NT2/D1 (cell line): Measurements from ENCODE around the gene ANXA2R.
"Not testable (repeated sequence)": the region's sequence is repeated elsewhere in the genome, so short reads cannot be mapped to it uniquely, and the experiment has no call there.

Experiments
- DNase-seq: peaks from one replicate; pipeline ENCODE4 v3.0.0-alpha.2; 2011; ENCODE audit warnings: low read depth, low spot score
- H3K27me3 ChIP-seq: 2 replicates; pipeline ENCODE4 v1.6.0; 2011; ENCODE audit warnings: mild to moderate bottlenecking; ENCODE audit not compliant: insufficient read length, insufficient read depth
- H3K36me3 ChIP-seq: 2 replicates; pipeline ENCODE4 v1.6.1; 2011; ENCODE audit warnings: mild to moderate bottlenecking, low read length, mixed read lengths; ENCODE audit not compliant: insufficient read depth, insufficient read length
- H3K4me1 ChIP-seq: 2 replicates; pipeline ENCODE4 v1.5.1; 2011; ENCODE audit not compliant: insufficient read depth, insufficient read length
- H3K4me3 ChIP-seq: 2 replicates; pipeline ENCODE4 v1.5.1; 2011; ENCODE audit warnings: low read depth; ENCODE audit not compliant: insufficient read length
- H3K9ac ChIP-seq: 2 replicates; pipeline ENCODE4 v1.6.0; 2011; ENCODE audit warnings: low read depth; ENCODE audit not compliant: insufficient read length
- H3K9me3 ChIP-seq: 2 replicates; pipeline ENCODE4 v1.5.1; 2011; ENCODE audit warnings: mild to moderate bottlenecking, low read length; ENCODE audit not compliant: insufficient read depth
- SUZ12 ChIP-seq: IDR thresholded peaks from 2 replicates; pipeline ENCODE4 v1.6.1; 2011; ENCODE audit not compliant: insufficient read length, insufficient read depth; ENCODE audit errors: extremely low read depth
- YY1 ChIP-seq: IDR thresholded peaks from 2 replicates; pipeline ENCODE4 v1.6.1; 2011; ENCODE audit not compliant: insufficient read length, insufficient read depth
- ZNF274 ChIP-seq: IDR thresholded peaks from 2 replicates; pipeline ENCODE4 v1.6.1; 2011; ENCODE audit warnings: mild to moderate bottlenecking, low read depth, low read length

ANXA2R gene

GRCh38 chr5:43037636-43038495 lies 2.3 kb downstream of the ANXA2R start:
- H3K27me3 ChIP-seq: peaks cover 57% of the 10 kb centered on the region
- no peak for TF ChIP-seq SUZ12
- TF ChIP-seq YY1: no peak
- no peak for TF ChIP-seq ZNF274

GRCh38 chr5:43036856-43037635 lies 3.1 kb downstream of the ANXA2R start:
- no peak for DNase-seq
- no peak for TF ChIP-seq ZNF274
- no peak for TF ChIP-seq YY1
- no peak for TF ChIP-seq SUZ12

More at GRCh38 chr5:43037636-43038495, 2.3 kb downstream of the ANXA2R start:
- DNase-seq: no peak
- Histone ChIP-seq H3K9me3 (no peaks in the 10 kb centered on the region), H3K4me3 (no peak overlapping the region), H3K9ac (no peak overlapping the region), H3K36me3 (no peaks in the 10 kb centered on the region), H3K4me1 (no peaks in the 10 kb centered on the region)

GRCh38 chr5:43036409-43036808 lies 3.7 kb downstream of the ANXA2R start:
- Histone ChIP-seq H3K4me1 (no peaks in the 10 kb centered on the region), H3K4me3 (no peak overlapping the region), H3K9ac (no peak overlapping the region), H3K27me3 (peaks cover 42% of the 10 kb centered on the region), H3K36me3 (no peaks in the 10 kb centered on the region), H3K9me3 (no peaks in the 10 kb centered on the region)
- no peak for TF ChIP-seq YY1
- TF ChIP-seq SUZ12: no peak
- no peak for TF ChIP-seq ZNF274
- no peak for DNase-seq

More at GRCh38 chr5:43036856-43037635, 3.1 kb downstream of the ANXA2R start:
- Histone ChIP-seq H3K4me1 (no peaks in the 10 kb centered on the region), H3K9ac (no peak overlapping the region), H3K4me3 (no peak overlapping the region), H3K9me3 (no peaks in the 10 kb centered on the region), H3K36me3 (no peaks in the 10 kb centered on the region), H3K27me3 (peaks cover 48% of the 10 kb centered on the region)

- no peaks in the 10 kb centered on the region for H3K4me1 ChIP-seq
- no peak for TF ChIP-seq YY1
- TF ChIP-seq ZNF274: no peak
- no peak for TF ChIP-seq SUZ12
- no peaks in the 10 kb centered on the region for H3K9me3 ChIP-seq
- DNase-seq: no peak
- H3K4me3 ChIP-seq: no peak overlapping the region
- H3K27me3 ChIP-seq: peaks cover 24% of the 10 kb centered on the region
- H3K9ac ChIP-seq: no peak overlapping the region
- no peaks in the 10 kb centered on the region for H3K36me3 ChIP-seq
Observed at GRCh38 chr5:43034591-43034968, 5.5 kb downstream of the ANXA2R start.

- no peak overlapping the region for H3K9ac ChIP-seq
- H3K4me3 ChIP-seq: no peak overlapping the region
- DNase-seq: no peak
- H3K36me3 ChIP-seq: no peaks in the 10 kb centered on the region
- TF ChIP-seq SUZ12: no peak
- TF ChIP-seq ZNF274: no peak
- no peak for TF ChIP-seq YY1
- peaks cover 18% of the 10 kb centered on the region for H3K27me3 ChIP-seq
- H3K4me1 ChIP-seq: no peaks in the 10 kb centered on the region
- no peaks in the 10 kb centered on the region for H3K9me3 ChIP-seq
Observed at GRCh38 chr5:43033841-43034590, 6.1 kb downstream of the ANXA2R start.

GRCh38 chr5:43027054-43027785 lies 12.9 kb downstream of the ANXA2R start:
- H3K27me3 ChIP-seq: peaks cover 17% of the 10 kb centered on the region
- H3K9me3 ChIP-seq: no peaks in the 10 kb centered on the region
- DNase-seq: no peak
- no peaks in the 10 kb centered on the region for H3K4me1 ChIP-seq
- no peaks in the 10 kb centered on the region for H3K36me3 ChIP-seq
- no peak overlapping the region for H3K9ac ChIP-seq
- TF ChIP-seq SUZ12: no peak
- no peak overlapping the region for H3K4me3 ChIP-seq

GRCh38 chr5:43025184-43025950 lies 14.8 kb downstream of the ANXA2R start:
- peaks cover 35% of the 10 kb centered on the region for H3K27me3 ChIP-seq
- H3K4me1 ChIP-seq, H3K9me3 ChIP-seq: not testable (repeated sequence)

More at GRCh38 chr5:43025184-43025950, 14.8 kb downstream of the ANXA2R start:
- not testable (repeated sequence) for DNase-seq, H3K9ac ChIP-seq, H3K36me3 ChIP-seq, H3K4me3 ChIP-seq
